Measurements from ENCODE around the gene LAGE3.

Gene LAGE3

GRCh38 chrX:154519389-154519788 is 40.3 kb upstream of the LAGE3 start:
- peaks cover 9% of the 10 kb centered on the region for H3K4me1 ChIP-seq (ENCODE audit: low read length)
- no peak overlapping the region for H3K4me3 ChIP-seq (ENCODE audit: low read length)
- H4K20me1 ChIP-seq (ENCODE audit: insufficient read depth, low read length): no peaks in the 10 kb centered on the region
- H3K9me3 ChIP-seq (ENCODE audit: insufficient read depth, low read length): no peaks in the 10 kb centered on the region
- no peak overlapping the region for H3K9ac ChIP-seq (ENCODE audit: low read length)
- no peak overlapping the region for H2AFZ ChIP-seq (ENCODE audit: low read depth, low read length)
- no peaks in the 10 kb centered on the region for H3K27me3 ChIP-seq (ENCODE audit: low read depth, low read length)
- no peak overlapping the region for H3K27ac ChIP-seq (ENCODE audit: low read length)
- TF ChIP-seq CTCF (IDR thresholded peaks at IDR 0.05; ENCODE audit: low read depth, low read length) (no peak), EZH2phosphoT487 (IDR thresholded peaks at IDR 0.05; ENCODE audit: low read depth) (no peak)
- H3K36me3 ChIP-seq (replicated peaks; ENCODE audit: low read depth, low read length): no peaks in the 10 kb centered on the region
- H3K4me2 ChIP-seq (ENCODE audit: low read length): no peak overlapping the region
- H3K79me2 ChIP-seq (ENCODE audit: low read length): peaks cover 7% of the 10 kb centered on the region; the same call in 1 of the 2 replicates

- Histone ChIP-seq H3K79me2 (ENCODE audit: low read length) (peaks cover 7% of the 10 kb centered on the region; the same call in 1 of the 2 replicates), H2AFZ (ENCODE audit: low read depth, low read length) (no peak overlapping the region), H3K4me3 (ENCODE audit: low read length) (peak overlapping the region; percentile 98), H3K9me3 (ENCODE audit: insufficient read depth, low read length) (no peaks in the 10 kb centered on the region), H3K27me3 (ENCODE audit: low read depth, low read length) (no peaks in the 10 kb centered on the region), H3K4me1 (ENCODE audit: low read length) (peaks cover 9% of the 10 kb centered on the region), H3K4me2 (ENCODE audit: low read length) (peak overlapping the region; percentile 97), H3K36me3 (replicated peaks; ENCODE audit: low read depth, low read length) (no peaks in the 10 kb centered on the region), H3K9ac (ENCODE audit: low read length) (no peak overlapping the region), H3K27ac (ENCODE audit: low read length) (no peak overlapping the region), H4K20me1 (ENCODE audit: insufficient read depth, low read length) (no peaks in the 10 kb centered on the region)
- TF ChIP-seq EZH2phosphoT487 (IDR thresholded peaks at IDR 0.05; ENCODE audit: low read depth): no peak
- no peak for TF ChIP-seq CTCF (IDR thresholded peaks at IDR 0.05; ENCODE audit: low read depth, low read length)
Observed at GRCh38 chrX:154517101-154517781, 38.2 kb upstream of the LAGE3 start.

- H3K4me1 ChIP-seq (ENCODE audit: low read length): peaks cover 9% of the 10 kb centered on the region
- no peaks in the 10 kb centered on the region for H4K20me1 ChIP-seq (ENCODE audit: insufficient read depth, low read length)
- no peaks in the 10 kb centered on the region for H3K27me3 ChIP-seq (ENCODE audit: low read depth, low read length)
- H2AFZ ChIP-seq (ENCODE audit: low read depth, low read length): peak overlapping the region; percentile 97
- peaks cover 7% of the 10 kb centered on the region; the same call in 1 of the 2 replicates for H3K79me2 ChIP-seq (ENCODE audit: low read length)
- H3K9ac ChIP-seq (ENCODE audit: low read length): peak overlapping the region; percentile 86
- H3K4me2 ChIP-seq (ENCODE audit: low read length): peak overlapping the region; percentile 97
- no peak for TF ChIP-seq CTCF (IDR thresholded peaks at IDR 0.05; ENCODE audit: low read depth, low read length)
- no peak for TF ChIP-seq EZH2phosphoT487 (IDR thresholded peaks at IDR 0.05; ENCODE audit: low read depth)
- H3K9me3 ChIP-seq (ENCODE audit: insufficient read depth, low read length): no peaks in the 10 kb centered on the region
- peak overlapping the region; percentile 47; the same call in 1 of the 2 replicates for H3K27ac ChIP-seq (ENCODE audit: low read length)
- peak overlapping the region; percentile 98 for H3K4me3 ChIP-seq (ENCODE audit: low read length)
- H3K36me3 ChIP-seq (replicated peaks; ENCODE audit: low read depth, low read length): no peaks in the 10 kb centered on the region
Observed at GRCh38 chrX:154516656-154517100, 37.6 kb upstream of the LAGE3 start.

GRCh38 chrX:154515966-154516655 is 37.0 kb upstream of the LAGE3 start, which contains the start of gene FAM3A:
FAM3A (minus strand) TSS chrX:154516232; CDS start chrX:154515772, 460 bp downstream.
- H3K4me3 ChIP-seq (ENCODE audit: low read length): peak within 1 kb of the TSS; percentile 98
- peak within 1 kb of the TSS; percentile 98 for H3K4me2 ChIP-seq (ENCODE audit: low read length)
- H3K79me2 ChIP-seq (ENCODE audit: low read length): peaks cover 7% of the 10 kb centered on the region; the same call in 1 of the 2 replicates
- no peak for TF ChIP-seq CTCF (IDR thresholded peaks at IDR 0.05; ENCODE audit: low read depth, low read length)
- TF ChIP-seq EZH2phosphoT487 (IDR thresholded peaks at IDR 0.05; ENCODE audit: low read depth): no peak
- H3K9me3 ChIP-seq (ENCODE audit: insufficient read depth, low read length): no peaks in the 10 kb centered on the region
- peak within 1 kb of the TSS; percentile 90 for H3K9ac ChIP-seq (ENCODE audit: low read length)
- peaks cover 9% of the 10 kb centered on the region for H3K4me1 ChIP-seq (ENCODE audit: low read length)
- no peaks in the 10 kb centered on the region for H3K27me3 ChIP-seq (ENCODE audit: low read depth, low read length)
- H3K27ac ChIP-seq (ENCODE audit: low read length): peak within 1 kb of the TSS; percentile 47; the same call in 1 of the 2 replicates
- H3K36me3 ChIP-seq (replicated peaks; ENCODE audit: low read depth, low read length): no peaks in the 10 kb centered on the region
- H2AFZ ChIP-seq (ENCODE audit: low read depth, low read length): peak within 1 kb of the TSS; percentile 97
- no peaks in the 10 kb centered on the region for H4K20me1 ChIP-seq (ENCODE audit: insufficient read depth, low read length)

Data from OCI-LY3 (cell line).